ENCODE measurements around the gene MINDY2.

The MINDY2 gene

GRCh38 chr15:58736018-58736643, 35.0 kb upstream of the MINDY2 start:
- TF ChIP-seq CTCF (IDR thresholded peaks at IDR 0.05; ENCODE audit: extremely low read depth, missing control alignments): no peak
- DNase-seq (ENCODE audit: low spot score): no peak

GRCh38 chr15:58737298-58737697, 33.8 kb upstream of the MINDY2 start:
- no peak for TF ChIP-seq CTCF (IDR thresholded peaks at IDR 0.05; ENCODE audit: extremely low read depth, missing control alignments)
- DNase-seq (ENCODE audit: low spot score): no peak

GRCh38 chr15:58738046-58738707, 32.9 kb upstream of the MINDY2 start:
- no peak for DNase-seq (ENCODE audit: low spot score)
- TF ChIP-seq CTCF (IDR thresholded peaks at IDR 0.05; ENCODE audit: extremely low read depth, missing control alignments): no peak

GRCh38 chr15:58740436-58740835, 30.7 kb upstream of the MINDY2 start:
- no peak for DNase-seq (ENCODE audit: low spot score)
- no peak for TF ChIP-seq CTCF (IDR thresholded peaks at IDR 0.05; ENCODE audit: extremely low read depth, missing control alignments)

- DNase-seq (ENCODE audit: low spot score): no peak
- TF ChIP-seq CTCF (IDR thresholded peaks at IDR 0.05; ENCODE audit: extremely low read depth, missing control alignments): no peak
Measured at GRCh38 chr15:58741032-58741431, 30.1 kb upstream of the MINDY2 start.

GRCh38 chr15:58742022-58742813, 28.9 kb upstream of the MINDY2 start:
- TF ChIP-seq CTCF (IDR thresholded peaks at IDR 0.05; ENCODE audit: extremely low read depth, missing control alignments): no peak

More at GRCh38 chr15:58742022-58742813, 28.9 kb upstream of the MINDY2 start:
- no peak for DNase-seq (ENCODE audit: low spot score)
